ENCODE results near the gene PRDM4.

- no peak for TF ChIP-seq POLR2A (IDR thresholded peaks at IDR 0.05)
- TF ChIP-seq, protein P1, sequence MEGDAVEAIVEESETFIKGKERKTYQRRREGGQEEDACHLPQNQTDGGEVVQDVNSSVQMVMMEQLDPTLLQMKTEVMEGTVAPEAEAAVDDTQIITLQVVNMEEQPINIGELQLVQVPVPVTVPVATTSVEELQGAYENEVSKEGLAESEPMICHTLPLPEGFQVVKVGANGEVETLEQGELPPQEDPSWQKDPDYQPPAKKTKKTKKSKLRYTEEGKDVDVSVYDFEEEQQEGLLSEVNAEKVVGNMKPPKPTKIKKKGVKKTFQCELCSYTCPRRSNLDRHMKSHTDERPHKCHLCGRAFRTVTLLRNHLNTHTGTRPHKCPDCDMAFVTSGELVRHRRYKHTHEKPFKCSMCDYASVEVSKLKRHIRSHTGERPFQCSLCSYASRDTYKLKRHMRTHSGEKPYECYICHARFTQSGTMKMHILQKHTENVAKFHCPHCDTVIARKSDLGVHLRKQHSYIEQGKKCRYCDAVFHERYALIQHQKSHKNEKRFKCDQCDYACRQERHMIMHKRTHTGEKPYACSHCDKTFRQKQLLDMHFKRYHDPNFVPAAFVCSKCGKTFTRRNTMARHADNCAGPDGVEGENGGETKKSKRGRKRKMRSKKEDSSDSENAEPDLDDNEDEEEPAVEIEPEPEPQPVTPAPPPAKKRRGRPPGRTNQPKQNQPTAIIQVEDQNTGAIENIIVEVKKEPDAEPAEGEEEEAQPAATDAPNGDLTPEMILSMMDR (IDR thresholded peaks at IDR 0.05) = no peak
Observed at GRCh38 chr12:107731366-107731765, 29.6 kb downstream of the PRDM4 start.
